ENCODE measurements around the gene INSYN2B. TPM values are rescaled to one million over a fixed set of nuclear protein-coding genes. Genes with fewer than 3 reads are reported as not detected.

The INSYN2B gene
- total and polyA plus RNA-seq, 2 of the 8 experiments (the other 6 are each of a cell fraction or from before 2014, with no cell fraction given) = not detected

GRCh38 chr5:169910393-169910792 lies 69.9 kb downstream of the INSYN2B start:
- Histone ChIP-seq H3K9me3 (ENCODE audit: insufficient read depth in 2 of 2, low read depth in 1 of 2, low read length in 1 of 2) (no peaks in the 10 kb centered on the region), H3K4me1 (replicated peaks in 1 of 4; ENCODE audit: control insufficient read depth in 3 of 4, insufficient read depth in 4 of 4, low read length in 3 of 4) (peaks cover 0 to 4% (median 0%) of the 10 kb centered on the region in 4 experiments; a peak in 1 of 7 replicates), H3K18ac (ENCODE audit: extremely low read depth, low read length) (no peak overlapping the region), H3K9ac (replicated peaks in 1 of 4; ENCODE audit: extremely low read depth in 1 of 4, low read depth in 3 of 4, low read length in 3 of 4) (no peak overlapping the region), H4K91ac (replicated peaks; ENCODE audit: insufficient read length, low read length) (no peak overlapping the region), H3K4ac (replicated peaks; ENCODE audit: insufficient read length, low read depth, low read length) (no peak overlapping the region), H2BK12ac (ENCODE audit: low read depth, low read length) (no peak overlapping the region), H2BK20ac (ENCODE audit: low read length) (no peak overlapping the region), H2BK15ac (ENCODE audit: low read length) (no peak overlapping the region), H3K79me2 (ENCODE audit: control insufficient read depth in 1 of 2, insufficient read depth in 2 of 2, low read length in 2 of 2) (no peaks in the 10 kb centered on the region), H2BK5ac (ENCODE audit: low read depth, low read length) (no peak overlapping the region), H2AFZ (ENCODE audit: low read length) (no peak overlapping the region), H3K4me3 (ENCODE audit: extremely low read depth in 1 of 4, insufficient read depth in 2 of 4, low read depth in 3 of 4, low read length in 4 of 4) (no peak overlapping the region), H3K36me3 (ENCODE audit: control insufficient read depth in 2 of 4, insufficient read depth in 4 of 4, low read length in 3 of 4) (no peaks in the 10 kb centered on the region), H3K27me3 (replicated peaks in 1 of 4; ENCODE audit: control insufficient read depth in 3 of 4, extremely low read depth in 1 of 4, insufficient read depth in 3 of 4, low read length in 3 of 4) (no peaks in the 10 kb centered on the region), H3K27ac (ENCODE audit: low read depth, low read length) (no peak overlapping the region), H3K4me2 (ENCODE audit: insufficient read depth in 1 of 2, low read depth in 2 of 2, low read length in 2 of 2) (no peak overlapping the region), H4K8ac (ENCODE audit: extremely low read depth, insufficient read depth, low read length) (no peak overlapping the region), H3K79me1 (ENCODE audit: low read depth, low read length) (no peaks in the 10 kb centered on the region), H3K56ac (replicated peaks; ENCODE audit: insufficient read length, low read depth, low read length) (no peak overlapping the region), H3K23ac (ENCODE audit: insufficient read length) (no peak overlapping the region), H2AK5ac (ENCODE audit: low read depth, low read length) (no peak overlapping the region), H4K20me1 (replicated peaks in 1 of 2; ENCODE audit: control insufficient read depth in 1 of 2, insufficient read depth in 2 of 2, low read length in 2 of 2) (no peaks in the 10 kb centered on the region), H4K5ac (ENCODE audit: insufficient read length, low read depth, low read length) (no peak overlapping the region), H3K14ac (ENCODE audit: insufficient read length) (no peak overlapping the region), H3K23me2 (ENCODE audit: low read depth, low read length) (no peaks in the 10 kb centered on the region; the same call in 1 of the 2 replicates), H2BK120ac (replicated peaks; ENCODE audit: low read depth, low read length) (no peak overlapping the region)
- FAIRE-seq (no peak), DNase-seq (ENCODE audit: low read depth in 1 of 2, low spot score in 2 of 2) (no peak)
- TF ChIP-seq CEBPB (IDR thresholded peaks at IDR 0.05; ENCODE audit: low read depth, low read length) = no peak
- no peak for TF ChIP-seq ATF3 (IDR thresholded peaks at IDR 0.05; ENCODE audit: insufficient read depth, low read depth, low read length)
- TF ChIP-seq TAF1 (IDR thresholded peaks at IDR 0.05; ENCODE audit: low read depth, low read length) = no peak
- TF ChIP-seq SRF (IDR thresholded peaks at IDR 0.05; ENCODE audit: low read depth, low read length) = no peak
- no peak for TF ChIP-seq MAFK (IDR thresholded peaks at IDR 0.05; ENCODE audit: low read depth, low read length)
- no peak for TF ChIP-seq KDM5A (IDR thresholded peaks at IDR 0.05; ENCODE audit: low read length)
- TF ChIP-seq CBX5 (IDR thresholded peaks at IDR 0.05; ENCODE audit: low read depth, low read length) = no peak
- TF ChIP-seq MAX (IDR thresholded peaks at IDR 0.05) = no peak
- no peak for TF ChIP-seq HDAC2 (IDR thresholded peaks at IDR 0.05; ENCODE audit: borderline replicate concordance in 1 of 2, low read depth in 2 of 2, low read length in 2 of 2)
- TF ChIP-seq BRCA1 (IDR thresholded peaks at IDR 0.05; ENCODE audit: low read depth, low read length) = no peak
- TF ChIP-seq TCF12 (IDR thresholded peaks at IDR 0.05; ENCODE audit: low read depth, low read length) = no peak
- TF ChIP-seq JUN (IDR thresholded peaks at IDR 0.05; ENCODE audit: low read depth, low read length) = no peak
- 84% methylated on average over 5 of the region's 5 CpGs; no CpG with 5 or more reads in 1 of the 2 experiments for WGBS, 2 experiments (ENCODE audit: extremely low coverage in 1 of 2, insufficient coverage in 1 of 2, insufficient read length in 1 of 2, insufficient replicate concordance in 2 of 2, low coverage in 1 of 2, low lambda C conversion rate in 2 of 2, missing lambda C conversion rate in 1 of 2)
- ChIA-PET POLR2A (ENCODE audit: partially characterized antibody) (no interaction called here), CTCF (ENCODE audit: partially characterized antibody) (interaction anchor here (2.5 kb wide), 1 partner anchor 70 kb away, joined by 12 read pairs; the partner anchor contains the start of gene INSYN2B)
